ENCODE measurements around the gene RPS19BP1.
A peak's percentile ranks its signal among the peaks of the same experiment; 100 is the strongest.

RPS19BP1 gene, protein sequence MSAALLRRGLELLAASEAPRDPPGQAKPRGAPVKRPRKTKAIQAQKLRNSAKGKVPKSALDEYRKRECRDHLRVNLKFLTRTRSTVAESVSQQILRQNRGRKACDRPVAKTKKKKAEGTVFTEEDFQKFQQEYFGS

DNA sequence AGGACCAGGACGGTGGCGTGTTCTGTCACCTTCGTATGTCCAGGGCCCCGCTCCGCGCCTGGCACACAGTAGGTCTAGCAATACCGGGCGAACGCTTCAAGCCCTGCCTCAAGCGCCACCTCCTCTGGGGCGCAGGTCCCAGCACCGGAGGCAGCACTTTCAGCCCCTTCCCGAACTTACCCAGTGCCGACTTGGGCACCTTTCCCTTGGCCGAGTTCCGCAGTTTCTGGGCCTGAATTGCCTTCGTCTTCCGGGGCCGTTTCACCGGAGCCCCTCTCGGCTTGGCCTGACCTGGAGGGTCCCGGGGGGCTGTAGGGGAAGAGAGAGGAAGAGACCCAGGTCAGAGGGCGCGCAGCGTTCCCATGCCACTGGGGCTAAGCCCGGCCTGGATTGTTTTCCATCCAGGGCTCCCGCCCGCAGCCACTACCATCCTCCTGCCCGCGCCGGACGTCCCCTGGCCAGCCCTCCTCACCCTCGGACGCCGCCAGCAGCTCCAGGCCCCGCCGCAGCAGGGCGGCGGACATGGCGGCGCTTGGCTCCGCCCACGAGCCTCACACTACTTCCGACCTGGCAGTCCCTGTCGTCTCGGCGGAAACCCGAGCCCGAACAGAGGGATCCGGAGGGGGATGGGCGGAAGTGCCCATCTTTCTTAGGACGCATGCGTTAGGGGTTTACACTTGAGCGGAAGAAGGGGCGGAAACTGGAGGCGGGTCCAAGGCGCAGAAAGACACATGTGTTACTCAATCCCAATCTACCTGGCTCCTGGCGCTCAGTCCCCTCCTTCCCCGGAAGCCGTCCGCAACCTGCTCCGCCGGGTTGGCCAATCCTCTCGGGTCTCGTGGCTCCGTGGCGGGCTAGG lies at the start of gene RPS19BP1:
TSS of gene RPS19BP1 (minus strand) at position 534 of the 859 bp plus-strand sequence. CDS start at position 524, 10 bp downstream.
- peak; percentile 99 for DNase-seq

DNA sequence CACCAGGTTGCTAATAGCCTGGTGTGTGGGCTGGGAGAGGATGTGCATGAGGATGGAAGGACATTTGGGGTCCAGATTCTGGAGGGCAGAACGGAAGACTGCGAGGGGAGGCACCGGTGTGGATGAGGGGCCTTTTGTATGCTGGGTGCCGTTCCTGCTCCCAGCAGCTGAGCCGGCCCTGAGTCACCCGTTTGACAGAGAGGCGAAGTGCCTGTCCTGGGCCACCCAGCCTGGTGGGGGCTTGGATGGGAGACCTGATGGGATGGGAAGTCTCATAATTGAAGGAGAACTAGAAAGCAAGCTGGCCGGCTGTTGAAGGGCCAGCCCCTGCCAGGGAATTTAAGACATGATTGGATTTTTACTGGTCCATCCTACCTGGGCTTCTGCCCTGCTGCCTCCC lies 48.8 kb upstream of the RPS19BP1 start:
- no peak for DNase-seq

DNA sequence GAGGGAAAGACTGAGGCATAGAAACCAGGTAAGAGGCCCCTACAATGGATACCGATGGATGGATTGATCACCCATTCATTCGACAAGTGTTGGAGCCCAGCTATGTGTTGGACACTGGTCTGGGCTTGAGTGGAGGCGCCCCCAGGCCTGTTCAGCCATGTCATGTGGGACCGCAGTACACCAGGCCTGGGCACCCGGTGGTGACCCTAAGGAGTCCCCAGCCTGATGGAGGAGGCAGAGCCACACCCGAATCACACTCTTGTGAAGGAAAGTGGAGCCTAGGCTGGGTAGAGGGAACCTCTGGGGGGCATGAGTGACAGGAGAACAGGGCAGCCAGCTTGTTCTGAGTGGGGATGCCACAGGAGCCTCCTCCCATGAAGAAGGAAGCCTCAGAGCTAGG lies 48.2 kb upstream of the RPS19BP1 start:
- DNase-seq = no peak

- DNase-seq = no peak
Measured at GRCh38 chr22:39580006-39580441, 47.5 kb upstream of the RPS19BP1 start.

- DNase-seq = no peak
Measured at GRCh38 chr22:39577900-39578299, 45.4 kb upstream of the RPS19BP1 start.

GRCh38 chr22:39577366-39577765 lies 44.8 kb upstream of the RPS19BP1 start:
- no peak for DNase-seq

- no peak for DNase-seq
Measured at GRCh38 chr22:39576027-39576426, 43.5 kb upstream of the RPS19BP1 start.

- no peak for DNase-seq
Measured at GRCh38 chr22:39575552-39575825, 42.9 kb upstream of the RPS19BP1 start.

DNA sequence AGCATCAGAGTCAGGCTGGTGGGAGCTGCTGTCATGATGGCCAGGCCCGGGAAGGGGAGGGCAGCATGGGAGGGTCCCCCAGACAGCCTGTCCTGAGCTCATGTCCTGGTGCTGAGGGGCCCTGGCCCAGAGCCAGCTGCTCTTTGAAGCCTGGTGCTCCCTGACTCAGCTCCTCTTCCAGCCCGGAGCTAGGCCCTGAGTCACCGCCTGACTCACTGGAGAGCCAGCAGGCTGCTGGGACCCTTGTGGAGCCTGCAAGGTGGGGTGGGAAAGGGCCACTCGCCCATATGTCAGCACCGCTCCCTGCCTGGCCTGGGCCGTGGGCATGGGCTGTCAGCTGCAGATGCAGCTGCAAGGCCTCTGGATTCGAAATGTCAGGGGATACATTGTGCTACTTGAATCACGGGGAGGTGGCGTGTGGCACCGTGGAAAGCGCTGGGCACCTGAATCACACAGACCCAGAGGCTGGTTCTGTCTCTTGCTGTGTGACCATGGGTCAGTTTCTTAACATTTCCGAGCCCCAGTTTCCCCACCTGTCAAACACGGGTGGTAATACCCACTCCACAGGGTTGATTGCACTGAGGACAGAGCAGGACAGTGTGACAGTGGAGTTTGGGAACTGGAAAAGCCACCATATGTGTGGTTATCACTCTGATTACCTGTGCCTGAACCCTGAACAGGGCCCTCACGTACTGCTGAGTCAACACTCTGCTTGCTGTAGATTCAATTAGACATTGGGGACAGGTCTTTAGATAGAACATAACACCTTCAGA lies 42.4 kb upstream of the RPS19BP1 start:
- no peak for DNase-seq

DNA sequence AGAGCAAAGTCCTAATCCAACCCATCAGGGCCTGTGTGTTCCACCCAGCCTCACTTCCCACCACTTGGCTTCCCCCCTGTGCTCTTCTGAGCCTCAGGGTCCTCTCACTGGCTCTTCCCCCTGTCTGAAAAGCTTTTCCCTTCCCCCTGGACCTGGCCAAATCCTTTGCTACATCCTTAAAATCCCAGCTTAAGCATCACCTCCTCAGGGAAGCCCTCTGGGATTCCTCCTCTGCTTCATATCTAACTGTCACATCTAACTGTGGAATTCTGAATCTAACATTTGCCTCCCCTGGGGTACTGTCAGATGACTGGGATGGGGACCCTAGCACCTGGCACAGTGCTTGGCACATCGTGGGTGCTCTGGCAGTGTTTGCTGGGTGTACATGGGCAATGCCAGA lies 39.0 kb upstream of the RPS19BP1 start:
- DNase-seq = no peak

DNA sequence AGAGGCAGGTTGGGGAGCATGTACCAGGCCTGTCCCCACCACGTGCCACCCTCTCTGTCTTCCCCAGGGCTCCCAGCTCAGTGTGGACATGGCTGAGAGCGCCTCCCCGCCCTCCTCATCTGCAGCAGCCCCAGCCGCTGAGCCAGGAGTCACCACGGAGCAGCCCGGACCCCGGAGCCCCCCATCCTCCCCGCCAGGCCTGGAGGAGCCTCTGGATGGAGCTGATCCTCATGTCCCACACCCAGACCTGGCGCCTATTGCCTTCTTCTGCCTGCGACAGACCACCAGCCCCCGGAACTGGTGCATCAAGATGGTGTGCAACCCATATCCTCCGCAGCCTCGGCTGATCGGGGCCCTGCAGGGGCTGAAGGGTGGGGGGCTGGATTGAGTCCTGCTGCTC lies 38.1 kb upstream of the RPS19BP1 start, which contains the start of gene CACNA1I:
TSS of gene CACNA1I (plus strand) at position 89 of the 400 bp plus-strand sequence. CDS start at position 89, 0 bp downstream.
- no peak for DNase-seq

GRCh38 chr22:39570226-39570625 lies 37.7 kb upstream of the RPS19BP1 start:
- DNase-seq = no peak

- DNase-seq = no peak
Measured at GRCh38 chr22:39569066-39569465, 36.5 kb upstream of the RPS19BP1 start.

DNA sequence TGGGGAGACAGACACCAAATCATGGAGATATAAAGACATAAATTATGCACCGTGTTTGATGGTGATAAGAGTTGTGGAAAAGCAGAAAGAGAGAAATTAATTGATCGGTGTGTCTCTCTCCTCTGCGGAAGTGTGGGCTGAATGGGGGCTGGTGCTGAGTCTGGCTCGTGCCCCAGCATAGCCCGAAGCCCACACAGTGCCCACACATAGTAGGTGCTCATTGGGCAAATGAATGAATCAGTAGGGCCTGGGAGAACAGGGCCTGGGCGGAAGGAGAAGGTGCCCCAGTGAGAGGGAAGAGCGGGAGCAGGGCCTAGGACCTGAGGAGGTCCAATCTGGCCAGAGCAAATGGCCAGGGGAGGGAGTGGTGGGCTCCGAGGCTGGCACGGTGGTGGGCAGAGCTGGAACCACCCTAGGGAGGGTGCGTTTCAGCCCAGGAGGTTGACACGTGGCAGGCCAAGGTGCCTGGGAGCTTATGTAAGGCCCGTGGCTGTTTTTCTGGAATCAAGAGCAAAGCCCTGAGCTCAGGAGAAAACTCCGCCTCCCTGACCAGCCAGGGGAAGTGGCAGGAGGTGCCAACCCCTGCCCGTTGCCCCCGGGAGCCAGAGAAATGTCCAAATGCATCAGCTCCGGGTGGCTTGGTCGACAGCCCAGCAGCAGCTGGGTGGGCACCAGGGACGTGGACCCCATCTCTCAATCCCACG lies 35.9 kb upstream of the RPS19BP1 start:
- no peak for DNase-seq

- DNase-seq = peak; percentile 37
Measured at GRCh38 chr22:39567135-39567946, 34.8 kb upstream of the RPS19BP1 start.

GRCh38 chr22:39565414-39565944 lies 32.9 kb upstream of the RPS19BP1 start:
- no peak for DNase-seq

- no peak for DNase-seq
Measured at GRCh38 chr22:39563571-39564428, 31.3 kb upstream of the RPS19BP1 start.

- DNase-seq = no peak
Measured at GRCh38 chr22:39562839-39563489, 30.4 kb upstream of the RPS19BP1 start.

DNA sequence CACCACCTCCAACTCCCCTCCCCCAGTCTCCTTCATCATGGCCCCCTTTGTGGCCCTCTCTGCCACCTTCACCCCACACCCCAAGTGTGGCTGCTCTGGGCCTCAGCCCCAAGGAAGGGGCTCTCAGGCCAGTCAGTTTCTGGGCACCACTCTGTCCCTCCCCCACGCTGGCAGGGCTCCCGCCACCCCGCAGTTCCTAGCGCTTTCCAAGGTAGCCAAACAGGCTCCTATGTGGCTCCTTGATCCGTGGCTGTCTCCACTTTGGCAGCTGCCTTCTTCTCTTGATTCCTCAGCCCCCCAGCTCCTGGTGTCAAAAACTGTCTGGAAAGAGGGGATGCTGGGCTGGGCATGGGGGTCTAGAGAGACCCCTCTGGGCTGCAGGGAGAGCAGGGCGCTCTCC lies 27.6 kb upstream of the RPS19BP1 start:
- no peak for DNase-seq

DNA sequence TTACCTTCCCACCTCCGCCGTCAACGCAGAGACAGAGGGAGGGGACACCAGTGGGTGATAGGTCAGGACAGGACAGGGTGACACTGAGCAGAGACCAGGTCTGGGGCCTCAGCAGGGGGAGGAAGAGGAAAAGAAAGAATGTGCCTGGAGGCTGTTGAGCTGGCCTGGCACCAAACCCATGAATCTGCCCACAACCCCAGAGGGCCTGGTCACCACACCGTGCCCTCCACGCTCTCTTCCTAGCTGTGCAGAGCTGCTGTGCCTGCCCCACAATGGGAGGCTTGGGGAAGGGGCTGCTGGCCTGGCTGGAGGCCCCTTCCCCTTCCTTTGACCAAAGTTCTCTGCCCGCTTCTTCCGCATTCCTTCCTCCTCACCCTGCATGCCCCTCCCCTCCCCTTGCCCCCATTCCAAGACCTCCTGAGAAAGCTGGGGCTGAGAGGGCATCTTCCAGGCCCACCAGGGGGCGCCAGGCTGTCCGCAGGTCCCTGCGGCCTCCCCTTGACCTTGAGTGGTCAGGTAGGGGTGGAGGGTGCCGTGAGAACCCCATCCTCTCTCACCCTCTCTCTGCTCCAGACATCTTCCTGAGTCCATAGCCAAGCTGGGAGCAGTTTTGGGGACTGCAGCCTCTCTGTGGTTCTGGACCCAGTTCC lies 27.0 kb upstream of the RPS19BP1 start:
- no peak for DNase-seq

Measured in activated CD4-positive, alpha-beta T cell treated with anti-CD3 and anti-CD28 coated beads, Interleukin-2, amount 50 U/mL, for 1 hour (primary cell).